Stomach (tissue), 4 donors: Measurements from ENCODE around the gene IQGAP2.

Experiments
- EP300 ChIP-seq: sonication (generic); formaldehyde crosslinking; IDR thresholded peaks from one replicate; pipeline ENCODE4 v1.6.1; 2017; ENCODE audit warnings: antibody characterized with exemption
- POLR2A ChIP-seq, 4 donors: fragments of 450-650 bp; IDR thresholded peaks; one replicate each; pipeline ENCODE4 v1.6.1; 2016; ENCODE audit warnings: antibody characterized with exemption in 4 of 4, control low read depth in 2 of 4, mild to moderate bottlenecking in 1 of 4, moderate library complexity in 1 of 4
- TF ChIP-seq, protein P1 (sequence below), 7 experiments: fragments of 450-650 bp in 4 of 7; fragments of 200-600 bp in 3 of 7; sonication (generic) in 3 of 7; IDR thresholded peaks; one replicate each; pipeline ENCODE4 v1.5.1; 2016 to 2019; ENCODE audit warnings: antibody characterized with exemption in 7 of 7, control low read depth in 2 of 7, mild to moderate bottlenecking in 1 of 7

DNA sequence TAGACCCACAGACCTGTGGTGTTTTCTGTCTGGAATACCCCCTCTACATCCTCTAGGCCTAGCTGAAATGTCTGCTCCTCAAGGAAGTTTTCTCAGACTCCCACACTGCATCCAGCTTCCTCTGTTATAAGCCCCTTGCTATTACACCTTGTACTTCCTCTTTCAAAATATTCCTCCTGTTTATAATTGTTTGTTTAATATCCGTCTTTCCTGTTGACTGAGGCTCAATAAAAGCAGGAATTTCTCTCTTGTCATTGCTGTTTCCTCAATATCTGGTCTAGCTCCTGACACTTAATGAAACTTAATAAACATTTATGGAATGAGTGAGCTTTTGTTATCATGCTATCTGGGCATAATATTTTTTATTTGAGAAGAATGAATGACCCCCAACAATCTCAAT, 34.1 kb upstream of the IQGAP2 start:
- TF ChIP-seq POLR2A (IDR thresholded peaks at IDR 0.05) (no peak), EP300 (no peak)
- TF ChIP-seq, protein P1, sequence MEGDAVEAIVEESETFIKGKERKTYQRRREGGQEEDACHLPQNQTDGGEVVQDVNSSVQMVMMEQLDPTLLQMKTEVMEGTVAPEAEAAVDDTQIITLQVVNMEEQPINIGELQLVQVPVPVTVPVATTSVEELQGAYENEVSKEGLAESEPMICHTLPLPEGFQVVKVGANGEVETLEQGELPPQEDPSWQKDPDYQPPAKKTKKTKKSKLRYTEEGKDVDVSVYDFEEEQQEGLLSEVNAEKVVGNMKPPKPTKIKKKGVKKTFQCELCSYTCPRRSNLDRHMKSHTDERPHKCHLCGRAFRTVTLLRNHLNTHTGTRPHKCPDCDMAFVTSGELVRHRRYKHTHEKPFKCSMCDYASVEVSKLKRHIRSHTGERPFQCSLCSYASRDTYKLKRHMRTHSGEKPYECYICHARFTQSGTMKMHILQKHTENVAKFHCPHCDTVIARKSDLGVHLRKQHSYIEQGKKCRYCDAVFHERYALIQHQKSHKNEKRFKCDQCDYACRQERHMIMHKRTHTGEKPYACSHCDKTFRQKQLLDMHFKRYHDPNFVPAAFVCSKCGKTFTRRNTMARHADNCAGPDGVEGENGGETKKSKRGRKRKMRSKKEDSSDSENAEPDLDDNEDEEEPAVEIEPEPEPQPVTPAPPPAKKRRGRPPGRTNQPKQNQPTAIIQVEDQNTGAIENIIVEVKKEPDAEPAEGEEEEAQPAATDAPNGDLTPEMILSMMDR (IDR thresholded peaks at IDR 0.05) = no peak
